HG03432 (cell line): ENCODE data around the gene UBA7.
A peak's percentile ranks its signal among the peaks of the same experiment; 100 is the strongest.

Experiments
- ATAC-seq: cut with Tn5 transposase; IDR thresholded peaks from one replicate; pipeline ENCODE4 v1.9.1; 2021; ENCODE audit warnings: mild to moderate bottlenecking, moderate library complexity; ENCODE audit not compliant: unreplicated experiment

UBA7 gene

GRCh38 chr3:49805897-49806701 lies 7.7 kb downstream of the UBA7 start:
- no peak for ATAC-seq

- ATAC-seq, result no peak
These were observed 8.4 kb downstream of the UBA7 start for GRCh38 chr3:49805367-49805782.

- no peak for ATAC-seq
These were observed 9.4 kb downstream of the UBA7 start for GRCh38 chr3:49804141-49805041.

- peak; percentile 7 for ATAC-seq
These were observed 10.2 kb downstream of the UBA7 start for GRCh38 chr3:49803465-49804140.

GRCh38 chr3:49802719-49803464 lies 10.9 kb downstream of the UBA7 start, which contains the start of gene INKA1:
TSS of gene INKA1 (plus strand) at chr3:49803261. CDS start at chr3:49803393, 132 bp downstream.
- peak; percentile 65 for ATAC-seq

GRCh38 chr3:49801160-49801559 lies 12.6 kb downstream of the UBA7 start:
- ATAC-seq, result no peak

- no peak for ATAC-seq
These were observed 14.0 kb downstream of the UBA7 start, which contains the start of gene CDHR4 for GRCh38 chr3:49799761-49800160. TSS of gene CDHR4 (minus strand) at chr3:49799873. CDS start at chr3:49799812, 61 bp downstream.

- ATAC-seq, result no peak
These were observed 14.6 kb downstream of the UBA7 start for GRCh38 chr3:49799105-49799504.

GRCh38 chr3:49794926-49795905 lies 18.5 kb downstream of the UBA7 start:
- ATAC-seq, result no peak

GRCh38 chr3:49794431-49794830 lies 19.3 kb downstream of the UBA7 start:
- ATAC-seq, result no peak

GRCh38 chr3:49793486-49794085 lies 20.2 kb downstream of the UBA7 start:
- ATAC-seq, result no peak

- ATAC-seq, result no peak
These were observed 21.2 kb downstream of the UBA7 start for GRCh38 chr3:49792371-49793150.

GRCh38 chr3:49791571-49791970 lies 22.2 kb downstream of the UBA7 start:
- no peak for ATAC-seq

- no peak for ATAC-seq
These were observed 22.9 kb downstream of the UBA7 start for GRCh38 chr3:49790626-49791411.

GRCh38 chr3:49788056-49788455 lies 25.7 kb downstream of the UBA7 start:
- no peak for ATAC-seq

GRCh38 chr3:49787536-49787935 lies 26.2 kb downstream of the UBA7 start:
- no peak for ATAC-seq

- ATAC-seq, result no peak
These were observed 26.6 kb downstream of the UBA7 start for GRCh38 chr3:49787182-49787464.
